ENCODE results near the gene MCF2L. TPM values are rescaled to one million over a fixed set of nuclear protein-coding genes. Genes with fewer than 3 reads are reported as not detected.

The MCF2L gene
- total RNA-seq, 1 experiment from 2014 or later, result 9.5 TPM

DNA sequence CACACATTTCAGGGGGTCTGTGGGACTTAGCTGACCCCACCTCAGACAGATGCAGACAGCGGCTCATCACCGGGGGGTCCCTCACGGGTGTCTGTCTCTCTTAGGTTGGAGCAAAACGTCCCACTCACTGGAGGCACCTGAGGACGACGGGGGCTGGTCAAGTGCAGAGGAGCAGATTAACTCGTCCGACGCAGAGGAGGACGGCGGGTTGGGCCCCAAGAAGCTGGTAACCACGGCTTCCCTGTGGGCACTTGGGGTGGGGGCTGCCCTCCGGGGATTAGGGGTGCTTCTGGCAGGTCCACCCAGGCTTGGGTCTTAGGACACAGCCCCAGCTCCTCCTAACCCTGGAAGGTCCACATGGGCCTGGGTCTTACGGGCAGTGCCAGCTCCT is 125.4 kb downstream of the MCF2L start:
- POLR2A ChIA-PET (ENCODE audit: low non-redundant PET), result no interaction called here
- CTCF ChIA-PET, result no interaction called here
- Histone ChIP-seq H3K4me3 (ENCODE audit: low read depth, low read length, poor library complexity, severe bottlenecking) (no peak overlapping the region), H3K27me3 (replicated peaks; ENCODE audit: insufficient read depth, low read depth, low read length, poor library complexity) (no peaks in the 10 kb centered on the region), H3K4me1 (ENCODE audit: insufficient read depth, low read length, poor library complexity, severe bottlenecking) (no peaks in the 10 kb centered on the region), H3K27ac (ENCODE audit: low read depth, low read length, poor library complexity, severe bottlenecking) (no peak overlapping the region), H3K36me3 (ENCODE audit: insufficient read depth, low read length, poor library complexity, severe bottlenecking) (no peaks in the 10 kb centered on the region), H3K9me3 (ENCODE audit: low read depth, low read length, poor library complexity, severe bottlenecking) (no peaks in the 10 kb centered on the region)
- intact Hi-C loops (cut with micrococcal nuclease; ENCODE audit: unreplicated experiment), result no loop called here
- TF ChIP-seq, protein P1, sequence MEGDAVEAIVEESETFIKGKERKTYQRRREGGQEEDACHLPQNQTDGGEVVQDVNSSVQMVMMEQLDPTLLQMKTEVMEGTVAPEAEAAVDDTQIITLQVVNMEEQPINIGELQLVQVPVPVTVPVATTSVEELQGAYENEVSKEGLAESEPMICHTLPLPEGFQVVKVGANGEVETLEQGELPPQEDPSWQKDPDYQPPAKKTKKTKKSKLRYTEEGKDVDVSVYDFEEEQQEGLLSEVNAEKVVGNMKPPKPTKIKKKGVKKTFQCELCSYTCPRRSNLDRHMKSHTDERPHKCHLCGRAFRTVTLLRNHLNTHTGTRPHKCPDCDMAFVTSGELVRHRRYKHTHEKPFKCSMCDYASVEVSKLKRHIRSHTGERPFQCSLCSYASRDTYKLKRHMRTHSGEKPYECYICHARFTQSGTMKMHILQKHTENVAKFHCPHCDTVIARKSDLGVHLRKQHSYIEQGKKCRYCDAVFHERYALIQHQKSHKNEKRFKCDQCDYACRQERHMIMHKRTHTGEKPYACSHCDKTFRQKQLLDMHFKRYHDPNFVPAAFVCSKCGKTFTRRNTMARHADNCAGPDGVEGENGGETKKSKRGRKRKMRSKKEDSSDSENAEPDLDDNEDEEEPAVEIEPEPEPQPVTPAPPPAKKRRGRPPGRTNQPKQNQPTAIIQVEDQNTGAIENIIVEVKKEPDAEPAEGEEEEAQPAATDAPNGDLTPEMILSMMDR (conservative IDR thresholded peaks at IDR 0.05; ENCODE audit: low read depth, low read length), result no peak
- TF ChIP-seq EZH2 (IDR thresholded peaks at IDR 0.05; ENCODE audit: borderline replicate concordance, low read depth, low read length, poor library complexity, severe bottlenecking), result no peak
- BruUV-seq (replicated peaks), result no TSS peak
- no peak for DNase-seq (ENCODE audit: low spot score)

DNA sequence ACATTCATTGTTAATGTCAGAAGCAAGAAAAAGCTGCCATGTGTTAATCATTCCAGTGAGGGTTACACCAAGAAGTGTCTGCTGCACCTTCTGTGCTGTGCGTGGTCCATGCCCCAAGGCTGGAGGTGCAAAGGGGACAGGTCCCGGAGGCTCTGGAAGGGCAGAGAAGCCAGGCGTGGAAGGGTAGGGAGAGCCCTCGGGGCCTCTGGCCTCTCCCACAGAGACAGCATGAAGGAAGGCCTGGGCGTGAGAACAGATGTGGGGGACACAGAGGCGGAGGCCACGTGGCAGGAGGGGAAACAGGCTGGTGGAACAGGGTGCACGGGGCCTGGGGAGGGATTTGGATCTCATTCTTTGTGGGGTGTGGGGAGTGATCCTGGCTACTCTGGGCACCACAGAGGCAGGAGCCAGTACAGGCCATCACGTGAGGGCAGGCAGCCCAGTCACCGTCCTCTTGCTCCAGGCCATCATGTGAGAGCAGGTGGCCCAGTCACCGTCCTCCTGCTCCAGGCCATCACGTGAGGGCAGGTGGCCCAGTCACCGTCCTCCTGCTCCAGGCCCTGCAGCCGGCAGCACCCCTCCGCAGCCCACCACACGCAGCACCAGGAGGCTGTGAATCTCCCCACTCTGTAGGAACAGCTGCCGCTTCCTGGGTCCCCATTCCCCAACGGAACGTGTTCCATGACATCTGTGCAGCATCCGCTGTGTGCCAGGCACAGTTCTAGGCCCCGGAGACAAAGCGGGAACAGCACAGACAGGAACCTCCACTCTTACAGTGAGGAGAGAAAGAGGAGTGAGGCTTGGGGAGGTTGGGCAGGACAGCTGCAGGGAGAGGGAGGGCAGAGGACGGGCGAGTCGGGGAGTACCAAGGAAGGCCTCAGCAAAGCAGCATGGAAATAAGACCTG is 126.4 kb downstream of the MCF2L start:
- BruUV-seq (replicated peaks), result no TSS peak
- Histone ChIP-seq H3K4me3 (ENCODE audit: low read depth, low read length, poor library complexity, severe bottlenecking) (no peak overlapping the region), H3K9me3 (ENCODE audit: low read depth, low read length, poor library complexity, severe bottlenecking) (no peaks in the 10 kb centered on the region), H3K27ac (ENCODE audit: low read depth, low read length, poor library complexity, severe bottlenecking) (no peak overlapping the region), H3K4me1 (ENCODE audit: insufficient read depth, low read length, poor library complexity, severe bottlenecking) (no peaks in the 10 kb centered on the region), H3K36me3 (ENCODE audit: insufficient read depth, low read length, poor library complexity, severe bottlenecking) (no peaks in the 10 kb centered on the region), H3K27me3 (replicated peaks; ENCODE audit: insufficient read depth, low read depth, low read length, poor library complexity) (peaks cover 4% of the 10 kb centered on the region)
- CTCF ChIA-PET, result interaction anchor here (0.5 kb wide), 1 partner anchor 57 kb away, joined by 5 read pairs; no protein-coding TSS in a partner anchor
- TF ChIP-seq EZH2 (IDR thresholded peaks at IDR 0.05; ENCODE audit: borderline replicate concordance, low read depth, low read length, poor library complexity, severe bottlenecking), result no peak
- TF ChIP-seq, protein P1 (conservative IDR thresholded peaks at IDR 0.05; ENCODE audit: low read depth, low read length), result no peak
- no peak for DNase-seq (ENCODE audit: low spot score)
- POLR2A ChIA-PET (ENCODE audit: low non-redundant PET), result no interaction called here
- intact Hi-C loops (cut with micrococcal nuclease; ENCODE audit: unreplicated experiment), result no loop called here

DNA sequence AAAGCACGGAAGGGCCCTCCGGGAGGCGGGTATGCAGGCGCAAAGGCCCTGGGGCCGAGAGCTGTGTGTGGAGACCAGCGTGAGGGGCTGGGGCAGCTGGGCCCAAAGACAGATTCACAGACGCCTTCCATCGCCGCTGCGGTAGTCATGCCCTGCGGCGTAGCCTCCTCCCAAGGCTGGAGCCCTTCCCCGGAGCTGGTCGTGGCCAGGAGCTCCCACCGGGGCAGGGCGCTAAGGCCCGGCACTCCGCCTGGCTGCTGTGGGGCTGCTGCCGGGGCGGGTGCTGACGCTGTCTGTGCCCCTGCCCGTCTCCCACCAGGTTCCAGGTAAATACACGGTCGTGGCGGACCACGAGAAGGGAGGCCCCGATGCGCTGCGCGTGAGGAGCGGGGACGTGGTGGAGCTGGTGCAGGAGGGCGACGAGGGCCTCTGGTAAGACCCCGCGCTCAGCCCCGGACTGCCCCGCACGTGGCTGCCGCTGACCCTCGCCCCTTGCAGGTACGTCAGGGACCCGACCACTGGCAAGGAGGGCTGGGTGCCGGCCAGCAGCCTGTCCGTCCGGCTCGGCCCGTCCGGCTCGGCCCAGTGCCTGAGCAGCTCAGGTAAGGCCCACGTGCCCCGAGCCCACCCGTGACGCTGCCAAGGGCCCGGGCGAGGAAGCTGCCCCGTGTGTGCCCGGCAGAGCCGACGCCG is 127.2 kb downstream of the MCF2L start:
- CTCF ChIA-PET, result no interaction called here
- Histone ChIP-seq H3K27ac (ENCODE audit: low read depth, low read length, poor library complexity, severe bottlenecking) (no peak overlapping the region), H3K27me3 (replicated peaks; ENCODE audit: insufficient read depth, low read depth, low read length, poor library complexity) (peaks cover 4% of the 10 kb centered on the region), H3K9me3 (ENCODE audit: low read depth, low read length, poor library complexity, severe bottlenecking) (no peaks in the 10 kb centered on the region), H3K4me3 (ENCODE audit: low read depth, low read length, poor library complexity, severe bottlenecking) (no peak overlapping the region), H3K4me1 (ENCODE audit: insufficient read depth, low read length, poor library complexity, severe bottlenecking) (no peaks in the 10 kb centered on the region), H3K36me3 (ENCODE audit: insufficient read depth, low read length, poor library complexity, severe bottlenecking) (no peaks in the 10 kb centered on the region)
- intact Hi-C loops (cut with micrococcal nuclease; ENCODE audit: unreplicated experiment), result no loop called here
- POLR2A ChIA-PET (ENCODE audit: low non-redundant PET), result no interaction called here
- BruUV-seq (replicated peaks), result no TSS peak
- no peak for DNase-seq (ENCODE audit: low spot score)
- TF ChIP-seq, protein P1 (conservative IDR thresholded peaks at IDR 0.05; ENCODE audit: low read depth, low read length), result no peak
- TF ChIP-seq EZH2 (IDR thresholded peaks at IDR 0.05; ENCODE audit: borderline replicate concordance, low read depth, low read length, poor library complexity, severe bottlenecking), result no peak
